GM18909 (cell line): Measurements from ENCODE around the gene EDA.

Experiments used
- ATAC-seq: cut with Tn5 transposase; IDR thresholded peaks from one replicate; pipeline ENCODE4 v1.9.1; 2021; ENCODE audit warnings: mild to moderate bottlenecking; ENCODE audit not compliant: unreplicated experiment, poor library complexity

EDA gene

GRCh38 chrX:69615779-69616456 is at the start of gene EDA:
TSS of gene EDA (plus strand) at chrX:69616113.
- peak; percentile 63 for ATAC-seq

GRCh38 chrX:69568828-69569227 is 47.1 kb upstream of the EDA start:
- ATAC-seq = no peak

- ATAC-seq = no peak
Measured at GRCh38 chrX:69597399-69597798, 18.5 kb upstream of the EDA start.

- ATAC-seq = no peak
Measured at GRCh38 chrX:69600182-69600581, 15.7 kb upstream of the EDA start.

- ATAC-seq = no peak
Measured at GRCh38 chrX:69603566-69604194, 12.2 kb upstream of the EDA start.

- no peak for ATAC-seq
Measured at GRCh38 chrX:69605521-69605920, 10.4 kb upstream of the EDA start.

GRCh38 chrX:69607616-69608015 is 8.3 kb upstream of the EDA start:
- ATAC-seq = no peak

GRCh38 chrX:69613946-69614345 is 2.0 kb upstream of the EDA start:
- ATAC-seq = no peak

GRCh38 chrX:69614886-69615285 is 1.0 kb upstream of the EDA start:
- no peak for ATAC-seq

GRCh38 chrX:69615342-69615741 is 571 bp upstream of the EDA start:
- ATAC-seq = no peak

GRCh38 chrX:69616457-69617203 is 717 bp downstream of the EDA start:
- ATAC-seq = no peak

- no peak for ATAC-seq
Measured at GRCh38 chrX:69618803-69619202, 2.9 kb downstream of the EDA start.

GRCh38 chrX:69626129-69626528 is 10.2 kb downstream of the EDA start:
- no peak for ATAC-seq

GRCh38 chrX:69627744-69628143 is 11.8 kb downstream of the EDA start:
- ATAC-seq = no peak

- ATAC-seq = no peak
Measured at GRCh38 chrX:69630147-69630546, 14.2 kb downstream of the EDA start.

- no peak for ATAC-seq
Measured at GRCh38 chrX:69664693-69665092, 48.8 kb downstream of the EDA start.

GRCh38 chrX:69670001-69670555 is 54.2 kb downstream of the EDA start:
- no peak for ATAC-seq

GRCh38 chrX:69674891-69675290 is 59.0 kb downstream of the EDA start:
- ATAC-seq = no peak

GRCh38 chrX:69705818-69706217 is 89.9 kb downstream of the EDA start:
- no peak for ATAC-seq

- ATAC-seq = no peak
Measured at GRCh38 chrX:69718102-69718501, 102.2 kb downstream of the EDA start.

GRCh38 chrX:69724307-69724706 is 108.4 kb downstream of the EDA start:
- no peak for ATAC-seq
